GM19438 (cell line): Measurements from ENCODE around the gene NRG3.

Experiments used
- ATAC-seq: cut with Tn5 transposase; IDR thresholded peaks from one replicate; pipeline ENCODE4 v1.9.1; 2021; ENCODE audit warnings: low read depth; ENCODE audit not compliant: unreplicated experiment

The NRG3 gene

DNA sequence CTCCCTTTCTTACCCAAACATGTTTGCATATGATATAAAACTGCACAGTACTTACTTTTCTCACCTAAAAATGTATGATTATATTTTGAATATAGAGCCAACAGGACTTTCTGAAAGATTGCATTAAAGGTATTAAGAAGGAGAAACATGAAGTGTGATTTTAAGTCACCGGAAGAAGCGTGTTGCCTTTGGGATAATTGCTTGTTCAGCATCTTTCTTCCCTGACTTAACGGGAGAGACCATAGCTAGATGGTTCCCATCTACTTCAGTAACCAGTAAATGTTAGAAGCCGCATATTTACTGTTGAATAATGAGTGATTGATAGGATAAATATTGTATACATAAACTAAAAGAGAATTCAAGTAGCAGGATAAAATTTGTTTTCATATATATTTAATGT lies 197.1 kb downstream of the NRG3 start:
- no peak for ATAC-seq

DNA sequence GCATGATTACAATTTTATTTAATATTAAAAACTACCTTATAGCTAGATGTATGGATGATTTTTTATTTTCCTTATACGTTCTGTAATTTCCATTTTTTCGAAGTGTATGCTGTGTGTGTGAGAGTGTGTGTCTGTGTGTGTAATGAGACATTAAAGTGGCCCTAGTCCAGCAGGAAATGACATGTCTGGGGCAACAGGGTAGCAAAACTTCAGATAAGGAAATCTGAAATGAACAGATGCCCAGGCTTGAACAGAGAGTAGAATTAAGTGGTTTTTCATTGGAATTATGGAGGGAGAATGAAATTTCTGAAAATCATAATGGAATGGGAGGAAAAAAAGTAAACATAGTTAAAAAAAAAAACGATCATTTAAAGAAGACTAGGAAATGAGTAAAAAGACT lies 200.6 kb downstream of the NRG3 start:
- no peak for ATAC-seq

DNA sequence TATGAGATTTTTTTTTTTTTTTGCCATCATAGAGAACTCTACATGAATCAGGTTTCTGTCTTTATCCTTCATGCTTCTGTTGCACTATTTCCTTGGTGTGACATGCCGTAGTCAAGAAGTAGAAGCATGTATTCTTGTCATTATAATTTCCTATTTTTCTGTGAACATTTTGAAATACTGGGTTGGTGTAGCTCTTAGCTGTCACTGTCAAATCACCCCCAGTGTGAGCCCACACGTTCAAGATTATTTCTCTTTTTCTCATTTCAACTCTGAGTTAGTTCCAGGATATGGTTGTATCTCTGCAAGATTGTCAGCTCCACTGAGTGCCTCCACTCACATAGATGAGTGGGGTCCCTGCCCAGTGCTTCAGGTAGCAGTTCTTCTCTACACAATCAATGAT lies 209.5 kb downstream of the NRG3 start:
- ATAC-seq, result no peak

DNA sequence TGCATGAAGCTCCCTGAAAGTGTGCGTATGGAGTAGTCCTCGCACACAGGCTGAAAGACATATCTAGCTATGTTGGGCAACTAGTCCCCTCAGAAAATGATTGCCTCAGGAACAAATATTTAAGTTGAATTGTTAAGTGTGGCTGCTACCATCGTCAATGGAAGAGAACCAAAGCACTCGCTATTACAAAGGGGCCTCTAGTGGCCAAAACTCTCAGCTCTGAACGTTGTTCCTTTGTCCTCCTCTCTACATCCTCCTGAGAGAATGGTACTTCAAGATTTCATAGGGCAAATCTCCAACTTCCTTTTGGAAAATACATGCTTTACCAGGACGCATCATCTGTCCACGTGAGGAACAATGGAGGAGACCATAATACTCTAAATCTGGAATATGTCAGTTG lies 209.9 kb downstream of the NRG3 start:
- ATAC-seq, result no peak

DNA sequence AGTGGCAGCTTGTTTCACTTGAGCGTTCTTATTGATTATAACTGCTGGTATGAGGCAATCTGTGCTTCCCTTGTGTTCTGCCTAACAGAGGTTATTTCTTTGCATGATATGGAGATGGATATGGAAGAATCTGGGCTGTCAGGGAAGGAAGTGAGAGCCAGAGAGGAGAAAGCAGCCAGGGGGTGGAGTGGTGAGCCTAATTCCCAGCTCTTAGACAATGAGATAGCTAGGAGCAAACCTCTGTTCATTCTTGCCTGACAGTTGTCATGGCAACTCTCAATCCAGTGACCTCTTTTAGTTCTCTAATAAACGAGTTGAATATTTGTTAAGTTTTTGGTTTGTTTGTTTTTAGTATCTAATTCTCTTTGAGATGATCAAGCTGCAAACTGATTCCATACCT lies 214.3 kb downstream of the NRG3 start:
- no peak for ATAC-seq

DNA sequence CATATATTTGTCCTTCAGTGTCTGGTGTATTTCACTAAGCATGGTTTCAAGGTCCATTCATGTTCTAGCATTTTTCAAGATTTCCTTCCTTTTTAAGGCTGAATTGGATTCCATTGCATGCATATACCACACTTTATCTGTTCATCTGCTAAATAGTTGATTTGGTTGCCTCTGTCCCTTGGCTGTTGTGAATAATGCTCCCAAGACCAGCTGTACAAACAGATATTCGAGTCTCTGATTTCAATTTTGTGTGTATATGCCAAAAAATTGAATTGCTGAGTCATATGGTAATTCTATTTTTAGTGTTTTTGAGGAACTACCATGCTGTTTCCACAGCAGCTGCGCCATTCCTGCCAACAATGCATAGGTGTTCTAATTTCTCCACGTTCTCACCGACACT lies 216.4 kb downstream of the NRG3 start:
- ATAC-seq, result no peak

DNA sequence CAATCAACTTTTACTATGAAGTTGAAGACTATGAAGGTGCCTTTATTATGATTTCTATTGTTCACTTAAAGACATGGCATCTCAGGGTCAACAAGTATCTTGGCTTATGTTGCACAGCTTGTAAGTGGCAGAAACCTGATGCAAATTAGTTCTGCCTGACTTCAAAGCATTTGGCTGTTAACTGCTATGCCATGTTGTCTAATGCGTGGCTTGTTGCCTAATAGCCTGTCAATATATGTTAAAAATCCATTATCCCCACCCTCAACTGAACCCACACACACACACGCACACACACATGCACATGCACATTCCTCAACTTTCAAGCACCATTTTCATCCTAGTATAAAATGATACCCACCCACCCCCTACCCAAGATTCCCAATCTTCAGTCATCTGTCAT lies 217.1 kb downstream of the NRG3 start:
- ATAC-seq, result no peak

DNA sequence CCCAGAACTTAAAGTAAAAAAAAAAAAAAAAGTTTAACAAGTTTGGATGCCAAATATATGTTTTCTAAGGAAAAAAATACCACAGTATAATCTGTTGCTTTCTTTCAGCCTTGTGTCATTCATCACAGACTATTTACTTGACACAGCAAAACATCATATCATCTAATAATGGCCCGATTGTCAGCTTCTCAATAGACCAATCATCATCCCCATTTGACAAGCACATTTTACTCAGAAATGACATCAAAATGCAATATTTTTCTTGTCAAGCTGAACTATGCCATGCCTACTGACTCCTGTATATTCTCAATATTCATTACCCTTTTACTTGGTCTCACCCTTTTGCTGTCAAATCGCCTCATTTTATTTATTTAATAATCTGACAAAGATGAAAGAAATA lies 249.7 kb downstream of the NRG3 start:
- no peak for ATAC-seq

DNA sequence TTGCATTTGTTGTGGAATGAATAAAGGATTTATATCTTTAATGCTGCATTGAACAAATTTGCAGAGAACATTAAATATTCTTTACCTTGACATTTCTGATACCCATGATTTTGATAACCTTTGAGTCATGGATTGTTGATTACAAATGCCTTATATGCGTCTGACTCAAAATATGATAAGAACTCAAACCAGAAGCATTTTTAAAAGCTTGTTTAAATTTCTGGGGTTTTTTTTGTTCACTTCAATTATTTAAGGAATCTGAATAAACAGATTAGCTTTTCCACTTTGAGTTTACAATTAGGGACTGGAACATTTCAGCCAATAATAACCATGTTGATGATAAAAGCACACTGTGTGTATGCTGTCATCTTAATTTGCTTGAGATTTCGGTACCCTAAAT lies 253.5 kb downstream of the NRG3 start:
- ATAC-seq, result no peak

DNA sequence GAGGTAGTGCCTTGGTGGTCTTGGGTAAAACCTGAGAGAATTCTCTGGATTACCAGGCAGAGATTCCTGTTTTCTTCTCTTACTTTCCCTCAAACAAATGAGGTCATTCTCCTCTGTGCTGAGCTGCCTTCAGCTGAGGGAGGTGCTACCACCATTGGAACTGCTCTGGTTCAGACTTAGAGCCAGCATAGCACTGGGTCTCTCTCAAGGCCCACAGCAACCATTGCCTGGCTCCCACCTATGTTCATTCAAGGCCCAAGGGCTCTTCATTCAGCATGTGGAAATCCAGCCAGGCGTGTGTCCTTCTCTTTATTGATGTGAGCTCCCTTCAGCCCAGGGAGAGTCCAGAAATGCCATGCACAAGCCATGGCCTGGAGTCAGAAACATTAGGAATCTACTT lies 261.1 kb downstream of the NRG3 start:
- no peak for ATAC-seq

DNA sequence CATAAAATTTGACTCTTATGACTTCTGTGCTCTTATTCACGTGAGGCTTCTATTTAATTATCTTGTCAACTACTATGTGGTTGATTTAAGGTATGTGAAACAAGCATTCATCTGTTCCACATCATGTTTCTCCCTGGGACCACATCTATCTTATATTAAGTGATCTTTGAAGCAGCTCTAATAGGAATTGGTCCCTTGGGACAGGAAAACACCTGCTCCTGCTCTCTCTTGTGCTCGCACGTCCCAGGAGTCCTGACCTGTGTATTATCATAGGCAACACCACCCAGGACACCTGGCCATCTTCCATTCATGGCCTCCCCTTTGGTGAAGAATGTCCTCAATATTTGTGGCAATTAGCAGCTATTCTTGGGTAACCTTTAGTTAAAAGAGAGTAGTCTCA lies 269.2 kb downstream of the NRG3 start:
- ATAC-seq, result no peak

DNA sequence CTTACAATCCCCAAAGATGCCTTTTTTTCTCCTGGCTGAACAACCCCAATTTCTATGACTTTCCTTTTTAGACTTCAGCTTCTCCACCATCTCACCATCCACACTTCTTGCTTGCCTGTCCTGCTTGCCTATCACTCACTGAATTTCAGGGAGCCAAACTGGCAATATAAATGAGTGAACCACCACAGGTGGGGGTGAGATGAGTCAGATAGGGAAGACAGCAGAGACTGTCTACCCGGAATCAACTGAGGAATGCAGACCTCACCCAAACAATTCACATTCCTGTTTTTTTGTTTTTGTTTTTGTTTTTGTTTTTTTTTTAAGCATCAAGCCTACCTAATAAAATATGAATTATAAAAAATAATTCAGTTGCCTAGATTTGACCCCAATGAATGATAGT lies 273.8 kb downstream of the NRG3 start:
- no peak for ATAC-seq

DNA sequence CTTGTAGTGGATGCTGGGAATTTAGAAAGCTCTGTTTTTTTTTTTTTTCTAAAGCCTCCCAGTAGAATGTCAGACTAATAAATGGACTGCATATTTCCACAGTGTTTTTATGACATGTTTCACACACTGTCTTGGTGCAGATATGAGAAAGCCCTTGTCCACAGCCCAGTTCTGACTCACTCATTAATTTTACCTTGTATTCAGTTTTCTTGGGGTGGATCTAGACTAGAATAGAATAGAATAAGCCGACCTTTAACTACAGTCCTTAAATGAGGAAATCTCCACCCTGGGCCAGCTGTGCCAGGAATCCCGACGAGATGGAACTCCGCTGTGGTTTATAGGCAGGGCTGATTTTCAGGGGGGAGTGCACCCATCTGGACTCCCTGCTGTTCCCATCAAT lies 274.7 kb downstream of the NRG3 start:
- ATAC-seq, result no peak

DNA sequence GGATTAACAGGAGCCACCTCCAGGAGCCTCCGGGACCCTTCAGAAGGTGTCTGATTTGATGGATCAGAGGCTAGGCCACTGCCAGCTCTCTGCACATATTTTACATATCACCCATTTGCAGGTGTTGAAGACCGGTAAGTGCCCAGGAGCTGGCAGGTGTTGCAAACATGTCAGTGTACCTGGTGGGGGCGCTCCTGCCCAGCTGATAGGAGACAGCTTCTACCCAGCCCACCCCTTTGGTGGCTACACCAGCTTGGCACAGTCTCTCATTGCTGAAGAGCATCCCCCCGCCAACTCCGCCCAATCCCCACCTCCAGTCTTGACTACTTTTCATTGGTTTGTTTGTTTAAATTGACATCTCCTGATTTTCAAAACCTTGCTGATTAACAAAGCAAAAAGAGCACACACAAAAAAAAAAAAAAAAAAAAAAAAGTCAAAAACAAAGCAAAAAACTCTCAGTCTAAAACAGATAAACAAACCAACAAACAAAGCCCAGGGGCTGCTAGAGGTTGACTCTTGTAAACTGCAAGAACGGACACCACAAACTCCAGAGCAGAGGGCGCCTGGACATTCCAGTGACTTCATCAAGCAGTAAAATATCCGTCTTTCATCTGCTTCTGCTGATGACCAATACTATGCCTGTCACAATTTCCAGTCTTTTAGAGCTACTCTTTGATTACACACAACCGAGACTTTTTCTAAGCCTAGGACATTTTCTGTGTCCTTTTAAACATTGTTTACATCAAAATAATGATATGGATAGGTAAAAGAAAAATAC lies 275.3 kb downstream of the NRG3 start:
- ATAC-seq, result no peak

DNA sequence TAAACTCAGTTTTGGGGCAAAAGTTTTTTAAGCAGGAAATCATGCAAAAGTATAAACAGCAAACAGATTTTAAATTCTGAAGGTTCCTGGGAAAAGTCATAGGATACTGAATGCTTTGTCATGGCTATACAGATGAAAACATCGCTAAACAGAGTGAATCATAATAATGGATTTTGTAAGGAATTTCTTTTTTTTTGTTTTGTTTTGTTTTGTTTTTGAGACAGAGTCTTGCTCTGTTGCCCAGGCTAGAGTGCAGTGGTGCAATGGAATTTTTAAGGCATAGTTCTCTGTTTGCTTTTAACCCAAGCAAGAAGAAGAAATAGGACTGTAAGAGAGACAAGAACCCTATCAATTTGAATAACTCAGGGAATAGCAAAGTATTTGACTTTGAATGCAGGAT lies 285.3 kb downstream of the NRG3 start:
- no peak for ATAC-seq

DNA sequence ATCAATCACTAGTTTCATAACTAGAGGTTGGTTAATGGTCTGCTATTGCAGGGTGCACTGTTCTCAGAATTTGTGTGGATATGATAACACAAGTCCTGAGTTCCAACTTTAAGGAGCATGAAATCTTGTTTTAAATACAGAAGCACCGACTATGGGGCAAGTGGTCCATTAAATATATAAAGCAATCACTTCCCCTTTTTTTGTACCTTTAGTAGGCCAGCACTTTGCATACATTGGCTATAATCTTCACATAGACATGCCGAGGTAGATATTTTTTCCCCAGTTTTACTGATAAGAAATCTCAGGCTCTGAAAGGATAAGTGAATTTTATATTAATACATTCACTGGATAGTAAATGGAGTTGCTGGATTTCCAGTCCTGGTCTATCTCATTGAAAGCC lies 286.3 kb downstream of the NRG3 start:
- ATAC-seq, result no peak

DNA sequence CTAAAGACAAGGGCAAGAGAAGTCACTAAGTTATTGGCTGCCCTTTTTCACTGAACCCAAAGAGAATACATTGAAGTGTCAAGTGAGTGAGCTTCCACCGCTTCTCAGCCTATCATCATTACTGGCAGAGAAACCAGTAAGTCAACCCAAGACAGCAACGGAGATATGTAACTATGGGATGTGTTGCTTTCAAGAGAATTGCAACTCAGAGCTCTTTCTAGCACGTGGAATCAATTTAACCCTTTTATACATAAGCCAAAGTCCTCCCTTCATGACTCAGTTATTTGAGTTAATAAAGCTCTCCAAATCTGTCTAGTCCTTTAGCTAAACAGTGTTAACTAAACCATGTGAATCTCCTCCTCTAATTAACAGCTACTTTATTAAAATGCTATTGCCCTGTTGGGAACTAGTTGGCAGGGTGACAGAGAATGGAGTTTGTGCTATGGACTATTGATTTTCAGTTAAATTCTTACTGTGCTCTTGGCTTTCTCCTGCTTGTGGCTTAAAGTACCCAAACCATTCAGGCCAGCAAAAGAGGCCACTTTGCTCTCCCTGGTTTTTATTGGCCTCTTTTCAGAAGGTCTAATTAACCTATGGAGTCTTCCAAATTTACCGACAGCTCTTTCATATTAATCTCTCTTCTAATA lies 287.7 kb downstream of the NRG3 start:
- no peak for ATAC-seq

DNA sequence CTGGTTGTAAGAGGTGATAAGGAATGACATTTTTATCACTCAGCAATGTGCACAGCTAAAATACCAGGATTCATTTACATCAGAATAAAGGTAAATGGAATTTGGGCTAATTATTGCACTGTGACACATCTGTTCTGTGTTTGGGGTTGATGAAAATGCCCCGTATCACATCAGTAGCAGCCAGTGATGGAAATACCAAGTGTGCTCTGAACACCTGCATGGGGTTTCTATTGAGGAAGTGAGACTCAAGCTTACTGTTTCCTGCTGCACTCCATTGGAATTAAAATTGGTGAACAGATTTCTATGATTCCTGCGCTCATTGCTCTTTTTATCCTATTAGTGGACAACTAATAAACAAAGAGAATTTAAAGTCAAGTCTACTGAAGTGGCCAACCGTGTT lies 296.9 kb downstream of the NRG3 start:
- ATAC-seq, result no peak

DNA sequence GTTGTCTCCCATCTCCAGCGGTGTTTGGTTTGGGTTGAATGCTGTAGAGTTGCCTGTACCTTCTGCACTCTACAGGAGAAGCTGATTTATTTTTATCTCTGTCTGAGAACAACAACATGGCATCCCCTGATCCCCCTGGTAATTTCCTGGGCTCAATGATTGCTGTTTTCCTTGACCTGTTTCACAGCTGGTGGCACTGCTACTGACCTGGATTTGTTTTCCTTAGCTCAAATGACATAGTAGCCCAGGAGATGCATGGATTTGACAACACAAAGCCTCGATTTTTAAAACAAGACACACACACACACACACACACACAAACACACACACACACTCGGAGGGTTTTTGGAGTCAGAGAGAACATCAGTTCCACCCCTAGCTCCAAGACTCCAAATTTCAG lies 301.6 kb downstream of the NRG3 start:
- ATAC-seq, result no peak

DNA sequence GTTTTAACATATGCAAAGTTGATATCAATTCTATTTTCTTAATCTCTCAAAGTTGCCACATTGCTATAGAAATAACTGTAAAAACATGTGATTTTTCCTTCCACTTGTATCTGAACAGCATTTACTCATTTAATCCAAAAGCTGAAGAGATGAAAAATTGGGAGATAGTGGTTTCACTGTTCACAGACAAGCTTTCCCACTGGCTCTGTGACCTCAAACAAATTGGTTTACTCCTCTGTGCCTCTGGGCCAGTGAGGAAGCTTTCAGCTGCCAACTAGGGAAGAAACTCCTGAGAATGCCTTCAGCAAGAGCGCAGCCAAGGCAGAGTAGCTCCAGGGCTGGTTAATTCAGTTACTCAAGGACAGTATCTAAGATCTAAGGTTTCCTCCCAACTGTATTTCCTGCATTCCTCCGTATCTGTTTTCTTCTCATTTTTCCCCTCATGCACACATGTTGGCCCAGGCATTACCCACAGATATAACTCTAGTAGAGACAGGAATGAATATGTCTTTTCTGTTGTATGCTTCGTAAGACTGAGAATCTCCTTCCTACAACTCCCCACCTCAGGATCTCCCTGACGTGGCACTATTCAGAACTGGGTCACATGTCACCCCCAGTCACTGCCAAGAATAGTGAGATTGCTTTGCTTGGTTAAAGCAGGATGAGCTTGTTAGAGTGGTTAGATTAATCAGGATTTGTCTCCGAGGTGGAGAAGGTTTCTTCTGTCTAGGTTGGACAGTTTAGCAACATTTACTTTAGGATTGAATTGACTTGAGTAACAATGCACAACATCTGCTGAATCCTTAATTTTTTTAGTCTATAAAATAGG lies 315.7 kb downstream of the NRG3 start:
- ATAC-seq, result no peak

DNA sequence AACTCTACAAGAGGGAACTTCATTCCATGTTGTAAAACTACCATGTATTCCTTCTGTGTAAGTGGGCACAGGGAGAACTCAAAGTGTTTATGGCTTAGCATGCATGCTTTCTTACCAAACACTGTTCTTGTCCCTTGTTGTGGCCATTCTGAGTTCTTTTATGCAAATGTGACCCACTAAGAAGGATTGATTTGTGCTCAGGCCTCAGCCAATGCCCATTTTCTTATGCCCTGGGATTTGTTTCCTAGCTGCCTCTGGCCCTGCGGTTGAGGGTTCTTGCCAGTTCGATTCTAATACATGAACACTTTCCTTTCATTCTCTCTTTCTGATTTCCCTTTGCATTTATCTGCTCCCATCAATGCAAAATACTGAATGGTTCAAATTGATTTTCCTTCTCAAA lies 316.7 kb downstream of the NRG3 start:
- no peak for ATAC-seq

DNA sequence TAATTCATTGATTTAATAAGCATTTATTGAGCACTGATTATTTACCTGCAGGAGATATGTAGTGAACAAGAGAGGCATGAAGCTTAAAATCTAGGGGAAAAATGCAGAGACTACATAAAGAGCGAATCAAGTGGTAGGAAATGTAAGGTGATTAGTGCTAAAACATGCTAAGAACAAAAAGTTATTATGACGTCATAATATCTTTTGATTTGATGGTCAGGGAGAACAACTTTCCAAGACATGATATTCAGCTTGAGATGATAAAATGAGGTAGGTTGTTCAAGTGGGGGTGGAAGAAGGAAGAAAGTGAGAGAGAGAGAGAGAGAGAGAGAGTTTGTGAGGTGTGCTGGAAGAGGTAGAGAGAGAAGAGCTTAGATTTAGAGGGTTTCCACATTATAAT lies 317.7 kb downstream of the NRG3 start:
- ATAC-seq, result no peak
